HG03064 (cell line): ENCODE measurements around the gene FOXN3.
A peak's percentile ranks its signal among the peaks of the same experiment; 100 is the strongest.

Experiments
- ATAC-seq: cut with Tn5 transposase; IDR thresholded peaks from one replicate; pipeline ENCODE4 v1.9.1; 2021; ENCODE audit warnings: low read depth; ENCODE audit not compliant: unreplicated experiment

FOXN3 gene

DNA sequence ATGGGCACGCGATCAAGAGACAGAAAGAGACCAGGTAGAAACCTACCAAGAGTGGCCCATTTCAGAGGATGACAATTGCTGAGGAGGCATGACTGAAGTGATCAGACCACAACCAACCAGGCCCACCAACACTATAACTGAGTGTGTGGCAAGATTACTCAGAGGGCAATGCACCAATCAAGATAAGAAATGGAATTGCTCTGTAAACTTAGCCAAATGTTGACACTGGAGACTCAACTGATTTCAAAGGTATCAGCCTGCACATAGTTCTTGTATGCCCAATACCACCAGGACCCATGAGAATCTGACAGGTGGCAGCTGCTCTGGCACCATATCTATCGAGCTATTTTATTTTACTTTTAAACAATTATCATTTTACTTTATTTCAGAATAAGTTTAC, 128.9 kb downstream of the FOXN3 start:
- no peak for ATAC-seq

DNA sequence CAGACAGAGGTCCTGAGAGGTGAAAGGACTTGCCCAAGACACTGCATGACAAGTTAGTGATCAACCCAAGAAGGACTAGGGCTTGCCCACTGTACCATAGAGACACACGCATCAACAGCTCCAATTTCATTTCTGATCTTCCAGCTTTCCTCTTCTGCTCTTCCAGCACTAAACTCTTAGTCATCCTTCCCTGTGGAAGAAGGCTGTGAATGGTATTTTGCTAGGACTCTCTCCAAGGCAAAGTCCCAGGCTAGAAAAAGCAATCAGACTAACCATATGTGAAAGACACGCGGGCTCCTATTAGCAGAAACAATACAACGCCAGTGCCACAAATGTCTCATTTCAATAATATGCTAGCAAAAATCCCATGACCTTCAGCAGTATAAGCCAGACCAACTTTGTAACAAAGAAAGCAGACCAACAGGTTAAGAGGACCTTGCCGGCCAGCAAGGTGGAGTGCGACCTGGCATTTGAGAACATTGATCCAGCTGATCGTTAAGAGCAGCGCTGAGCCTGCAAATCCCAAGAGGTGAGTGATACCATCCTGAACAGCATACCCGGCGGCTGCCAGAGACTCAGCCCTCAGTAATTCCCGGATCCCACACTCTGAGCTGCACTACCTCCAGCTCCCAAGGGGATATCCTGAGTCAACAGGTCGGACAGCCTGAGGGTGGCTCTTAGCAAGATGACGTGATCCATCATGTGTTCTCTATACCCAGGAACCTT, 132.5 kb downstream of the FOXN3 start:
- ATAC-seq = no peak

DNA sequence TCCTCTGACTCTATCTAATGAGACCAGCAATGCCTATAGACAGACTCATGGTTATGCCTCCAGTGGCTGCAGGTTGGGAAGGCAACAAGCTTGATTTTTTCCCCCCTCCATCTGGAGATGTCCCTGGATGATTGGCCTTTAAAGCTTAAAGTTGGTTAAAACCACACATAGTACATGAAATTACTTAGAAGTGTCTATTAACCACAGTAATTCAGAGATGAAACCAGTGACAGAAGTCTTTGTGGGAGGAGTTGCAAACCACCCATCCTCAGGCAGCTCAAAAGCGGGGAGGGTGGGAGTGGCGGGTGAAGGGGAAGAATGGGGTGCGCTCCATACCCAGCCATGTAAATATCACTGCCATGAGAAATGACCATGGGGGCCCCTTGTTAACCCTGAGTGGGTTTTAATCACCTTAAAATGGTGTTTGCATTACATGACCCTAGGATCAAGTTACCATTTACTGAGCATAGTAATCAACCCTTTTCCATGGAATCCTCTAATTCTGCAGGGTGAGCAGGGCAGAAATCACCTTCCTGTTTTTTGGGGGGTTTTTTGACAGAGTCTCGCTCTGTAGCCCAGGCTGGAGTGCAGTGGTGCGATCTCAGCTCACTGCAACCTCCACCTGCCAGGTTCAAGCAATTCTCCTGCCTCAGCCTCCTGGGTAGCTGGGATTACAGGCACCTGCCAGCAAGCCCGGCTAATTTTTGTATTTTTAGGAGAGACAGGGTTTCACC, 133.5 kb downstream of the FOXN3 start:
- peak; percentile 82 for ATAC-seq

DNA sequence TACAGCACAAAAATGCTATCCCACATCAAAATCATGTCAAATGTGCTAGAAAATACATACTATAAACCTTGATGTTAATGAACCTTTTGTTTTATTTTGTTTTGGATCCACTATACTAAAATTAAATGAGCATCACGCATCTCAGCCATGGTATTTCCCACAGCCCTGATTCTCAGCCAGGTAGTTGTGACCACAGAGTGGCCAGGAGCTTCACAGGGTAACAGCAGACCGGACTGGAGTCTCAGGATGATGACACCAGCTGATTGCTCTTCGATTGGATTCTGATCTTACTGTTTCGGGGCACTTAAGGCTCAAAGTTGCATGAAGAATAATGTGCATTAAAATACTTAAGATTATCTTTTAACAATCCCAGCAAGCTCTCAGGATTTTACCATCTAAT, 134.8 kb downstream of the FOXN3 start:
- no peak for ATAC-seq

DNA sequence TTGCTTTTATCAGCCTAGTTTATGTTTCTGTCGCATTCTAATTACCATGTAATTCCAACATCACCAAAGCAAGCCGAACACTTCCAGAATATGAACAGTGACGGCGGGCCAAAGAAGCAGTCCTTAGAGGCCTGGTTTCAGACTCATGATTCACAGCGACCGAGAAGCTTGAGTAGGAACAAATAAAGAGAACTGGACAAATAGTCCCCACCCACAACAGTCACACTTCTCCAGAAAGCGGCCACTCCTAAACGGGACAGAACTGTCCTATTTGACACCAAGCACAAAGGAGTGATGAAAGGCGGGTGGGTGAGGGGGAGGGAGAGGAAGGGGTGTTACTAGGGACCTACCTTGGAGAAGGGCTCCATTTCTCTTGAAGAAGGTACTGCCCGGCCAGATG, 136.4 kb downstream of the FOXN3 start:
- ATAC-seq = no peak

DNA sequence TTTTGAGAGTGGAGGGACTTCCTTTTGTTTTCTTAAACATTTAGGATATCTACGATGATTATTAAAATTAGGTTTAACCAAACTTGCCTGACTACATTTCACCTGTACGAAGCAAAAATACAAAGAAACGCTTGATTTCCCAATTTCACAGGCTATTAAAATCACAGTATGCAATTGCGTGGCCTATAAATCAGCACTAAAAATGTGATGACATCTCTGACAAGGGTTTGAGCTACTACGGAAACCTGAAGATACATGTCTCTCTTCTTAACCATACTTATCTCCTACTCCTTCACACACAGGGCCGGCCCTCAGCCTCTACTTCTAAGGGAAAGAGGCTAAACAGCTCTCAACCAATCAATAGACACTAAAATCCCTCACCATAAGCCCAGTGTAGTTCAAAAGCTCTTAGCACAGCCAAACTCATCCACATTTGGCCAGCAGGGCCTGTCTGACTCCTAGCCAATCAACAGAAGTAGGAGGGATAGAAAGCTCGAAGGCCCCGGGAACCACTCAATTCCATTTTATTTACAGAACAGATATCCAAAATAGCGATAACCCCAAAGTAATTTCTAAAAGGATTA, 137.3 kb downstream of the FOXN3 start:
- no peak for ATAC-seq

DNA sequence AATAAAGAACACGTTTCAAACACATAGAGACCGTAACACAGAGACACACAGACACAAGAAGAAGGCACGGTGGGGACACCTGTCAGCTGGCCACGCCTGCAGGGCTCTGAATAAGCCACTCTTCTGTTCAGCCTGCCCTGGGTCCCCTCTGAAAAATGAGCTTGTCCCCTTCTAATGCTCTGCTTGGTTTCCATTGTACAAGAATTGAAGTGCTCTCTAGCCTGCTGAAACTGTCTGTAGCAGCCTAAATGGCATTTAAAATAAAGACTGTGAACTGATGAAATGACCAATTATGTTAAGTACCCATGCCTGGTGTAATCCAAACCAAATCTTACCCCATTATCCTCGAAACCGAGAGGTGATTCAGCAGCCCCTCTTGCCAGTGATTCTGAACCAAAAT, 139.8 kb downstream of the FOXN3 start:
- no peak for ATAC-seq

DNA sequence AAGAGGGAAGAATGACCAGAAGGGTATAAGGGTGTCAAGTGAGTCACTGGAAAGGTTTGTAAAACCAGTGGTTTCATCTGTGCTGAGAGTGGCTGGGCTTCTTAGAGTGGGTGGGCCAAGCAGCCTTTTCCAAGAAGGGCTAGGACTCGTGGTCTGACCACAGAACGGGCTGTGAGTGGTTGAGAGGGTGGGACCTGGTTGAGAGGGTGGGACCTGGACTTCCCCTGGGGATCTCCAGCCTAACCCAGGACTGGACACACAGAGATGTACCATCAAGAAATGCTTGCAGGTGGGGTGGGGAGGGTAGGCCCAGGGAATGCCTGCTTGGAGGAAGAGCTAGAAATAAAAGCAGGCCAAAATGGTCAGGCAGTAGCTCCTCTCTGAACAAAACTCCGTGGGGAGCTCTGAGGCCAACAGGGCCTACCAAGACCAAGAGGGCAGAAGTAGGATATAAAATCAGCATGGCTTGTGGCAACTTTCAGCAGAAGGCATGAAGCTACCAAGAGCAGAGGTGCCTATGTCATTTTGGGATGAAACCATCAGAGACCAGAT, 140.5 kb downstream of the FOXN3 start:
- peak; percentile 78 for ATAC-seq

DNA sequence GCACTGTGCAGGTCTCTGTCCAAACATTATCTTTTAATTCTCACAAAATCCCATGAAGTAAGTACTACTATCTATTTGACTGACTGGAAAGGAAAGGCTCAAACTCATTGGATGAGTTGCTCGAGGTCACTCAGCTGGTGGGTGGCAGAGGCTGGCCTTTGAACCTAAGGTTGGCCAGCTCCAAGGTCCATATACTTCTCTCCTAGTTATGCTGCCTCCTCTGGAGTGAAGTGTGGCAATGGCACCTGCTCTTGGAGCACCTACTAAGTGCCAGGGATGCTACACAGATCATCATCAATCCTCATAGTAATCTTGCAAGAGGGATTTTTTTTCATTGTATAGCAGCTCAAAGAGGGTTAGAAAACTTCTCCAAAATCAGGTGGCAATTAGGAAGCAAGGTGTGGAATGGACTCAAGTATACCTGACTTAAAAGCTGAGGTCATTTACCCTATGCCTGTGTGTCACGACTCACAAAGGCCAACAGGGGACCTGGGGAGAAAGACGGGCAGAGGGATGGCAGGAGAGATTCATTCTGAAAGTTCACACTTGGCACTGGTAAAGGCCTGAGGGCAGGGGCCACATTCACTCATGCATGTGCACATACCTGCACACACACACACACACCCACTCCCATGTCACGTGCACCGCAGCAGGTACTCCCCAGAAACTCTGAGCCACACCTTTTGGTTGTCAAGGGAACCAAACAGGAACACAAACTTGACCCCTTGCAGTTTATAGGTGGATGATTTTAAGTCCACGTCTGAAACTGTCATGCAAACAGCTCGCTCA, 146.4 kb downstream of the FOXN3 start:
- ATAC-seq = no peak

DNA sequence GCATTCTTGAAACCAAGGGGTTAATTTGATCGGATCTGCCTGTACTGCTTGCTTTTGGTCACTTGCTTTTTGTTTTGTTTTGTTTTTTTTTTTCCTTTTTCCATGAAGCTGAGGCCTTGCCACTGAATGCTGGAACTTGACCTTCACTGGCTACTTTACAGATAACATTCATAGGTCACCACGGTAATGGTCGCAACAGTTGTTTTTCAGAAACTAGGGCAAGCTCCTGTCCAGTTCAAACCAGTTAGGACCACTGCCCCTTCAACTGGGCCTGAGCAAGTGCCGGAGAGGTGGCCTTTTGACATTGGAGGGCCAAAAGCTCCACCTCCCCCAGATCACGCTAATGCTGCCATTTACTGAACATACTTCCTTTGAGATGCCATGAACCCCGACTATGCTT, 147.6 kb downstream of the FOXN3 start:
- no peak for ATAC-seq

DNA sequence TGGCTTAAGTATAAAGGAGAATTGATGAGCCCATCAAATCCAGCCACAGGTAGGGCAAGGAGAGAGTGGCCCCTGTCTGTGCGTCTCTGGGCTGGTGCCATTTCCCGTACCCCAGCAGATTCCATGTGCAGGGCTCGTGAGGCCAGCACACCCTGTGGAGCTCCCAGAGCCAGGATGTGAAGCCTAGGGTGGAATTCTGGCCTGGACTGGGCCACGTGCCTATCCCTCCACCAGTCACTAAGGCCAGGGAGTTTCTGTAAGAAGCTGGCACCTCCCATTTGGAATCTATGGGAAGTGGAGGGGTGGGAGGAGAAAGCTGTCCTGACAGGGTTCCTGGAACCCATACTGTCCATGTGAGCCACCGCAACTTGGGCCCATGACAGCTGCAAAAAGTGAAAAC, 148.5 kb downstream of the FOXN3 start:
- no peak for ATAC-seq

DNA sequence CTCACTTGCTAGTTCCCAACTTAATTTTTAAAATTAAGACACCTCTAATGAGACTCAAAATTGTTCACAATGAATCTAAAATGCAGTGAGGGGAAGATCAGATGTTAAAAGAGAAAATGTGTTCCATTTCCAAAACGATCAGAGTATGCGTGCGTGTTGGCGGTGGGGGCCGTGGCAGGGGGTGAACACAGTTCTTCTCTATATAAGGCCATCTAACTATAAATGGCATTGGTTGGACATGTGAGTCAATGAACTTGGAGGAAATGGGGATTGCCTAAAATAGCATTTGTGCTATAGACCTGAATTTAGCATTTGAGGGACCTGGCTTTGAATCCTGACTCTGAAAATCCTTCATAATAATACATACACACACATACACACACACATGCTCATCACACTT, 149.4 kb downstream of the FOXN3 start:
- no peak for ATAC-seq

DNA sequence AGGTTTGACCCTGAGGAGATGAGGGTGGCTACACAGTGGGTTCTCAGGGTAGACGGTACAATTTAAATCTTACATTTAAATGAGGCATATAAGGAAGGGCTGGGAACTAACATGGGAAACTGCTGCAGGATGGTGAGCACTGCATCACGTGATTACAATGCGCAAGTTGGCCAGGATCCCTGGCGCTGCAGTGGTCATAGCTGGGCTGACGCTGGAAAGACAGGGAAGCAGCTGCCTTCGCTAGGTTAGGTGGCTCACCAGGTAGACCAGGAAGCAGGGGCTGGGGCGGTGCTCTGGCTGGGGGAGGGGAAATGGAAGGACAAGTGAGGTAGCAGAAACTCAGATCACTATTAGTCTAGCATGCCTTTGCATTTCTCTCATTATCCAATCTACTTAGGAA, 149.9 kb downstream of the FOXN3 start:
- no peak for ATAC-seq

DNA sequence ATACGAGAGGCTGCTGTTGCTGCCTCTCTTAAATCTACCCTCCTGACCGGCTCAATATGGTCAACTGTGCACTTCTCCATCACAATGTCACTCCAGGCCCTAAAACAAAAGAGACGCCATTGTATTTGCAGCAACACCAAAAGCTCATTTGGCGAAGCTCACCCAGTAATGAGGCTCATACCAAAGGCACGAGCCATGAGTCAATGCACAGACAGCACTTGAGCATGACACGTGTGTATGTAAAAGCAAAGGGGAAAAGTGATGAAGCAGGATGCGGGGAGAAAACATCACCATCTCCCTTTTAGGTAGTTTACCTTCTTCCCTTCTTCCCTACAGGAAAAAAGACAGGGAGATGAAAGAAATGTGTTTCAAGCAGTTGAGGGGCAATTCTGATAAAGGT, 150.3 kb downstream of the FOXN3 start:
- no peak for ATAC-seq

DNA sequence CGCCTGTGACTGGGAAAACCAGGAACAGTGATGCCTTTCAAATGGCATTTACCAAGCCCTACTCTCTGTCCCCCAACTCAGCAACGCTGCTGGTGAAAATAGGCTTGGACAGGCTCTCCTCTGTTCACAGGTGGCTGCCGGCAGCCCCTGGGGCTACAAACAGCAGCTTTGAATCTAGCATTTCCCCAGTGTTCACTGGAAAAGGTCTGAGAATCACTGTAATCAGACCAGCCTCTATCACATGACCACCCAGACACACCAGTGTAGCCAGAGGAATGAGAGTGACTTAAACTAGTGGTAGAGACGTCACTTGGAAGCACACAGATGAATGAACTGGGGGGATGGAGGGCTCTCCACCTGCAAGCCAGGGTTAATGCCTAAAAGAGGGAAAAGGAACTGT, 151.8 kb downstream of the FOXN3 start:
- no peak for ATAC-seq

DNA sequence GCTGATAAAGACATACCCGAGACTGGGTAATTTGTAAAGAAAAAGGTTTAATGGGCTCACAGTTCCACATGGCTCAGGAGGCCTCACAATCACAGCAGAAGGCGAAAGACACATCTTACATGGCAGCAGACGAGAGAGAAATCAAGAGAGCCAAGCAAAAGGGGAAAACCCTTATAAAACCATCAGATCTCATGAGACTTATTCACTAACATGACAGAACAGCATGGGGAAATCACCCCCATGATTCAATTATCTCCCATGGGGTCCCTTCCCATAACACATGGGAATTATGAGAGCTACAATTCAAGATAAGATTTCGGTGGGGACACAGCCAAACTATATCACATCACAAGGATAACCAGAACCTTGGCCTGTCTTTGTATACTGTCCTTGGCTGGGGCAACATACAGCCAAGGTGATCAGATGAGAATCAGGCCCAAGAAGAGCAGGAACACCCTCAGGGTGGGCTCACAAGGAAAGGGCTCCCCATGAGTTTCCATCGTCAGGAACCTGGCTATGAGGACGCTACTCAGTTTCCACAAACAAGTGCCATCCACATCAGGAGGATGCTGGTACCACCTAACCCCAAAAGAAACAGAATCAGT, 152.7 kb downstream of the FOXN3 start:
- no peak for ATAC-seq

DNA sequence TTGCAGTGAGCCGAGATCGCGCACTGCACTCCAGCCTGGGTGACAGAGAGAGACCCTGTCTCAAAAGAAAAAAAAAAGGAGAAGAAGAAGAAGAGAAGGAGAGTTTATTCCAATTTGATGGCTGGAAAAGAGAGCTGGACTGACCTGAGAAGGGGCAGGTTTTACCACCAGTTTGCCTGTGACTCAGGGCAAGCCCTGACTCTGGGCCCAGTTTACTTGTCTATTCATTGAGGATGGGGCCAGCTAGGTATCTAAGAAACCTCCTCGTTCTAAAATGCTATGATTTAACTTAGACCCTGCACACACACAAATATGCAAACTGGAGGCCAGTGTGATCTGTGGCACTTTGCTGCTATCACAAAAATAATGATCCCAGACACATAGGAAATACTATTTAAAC, 155.0 kb downstream of the FOXN3 start:
- no peak for ATAC-seq

DNA sequence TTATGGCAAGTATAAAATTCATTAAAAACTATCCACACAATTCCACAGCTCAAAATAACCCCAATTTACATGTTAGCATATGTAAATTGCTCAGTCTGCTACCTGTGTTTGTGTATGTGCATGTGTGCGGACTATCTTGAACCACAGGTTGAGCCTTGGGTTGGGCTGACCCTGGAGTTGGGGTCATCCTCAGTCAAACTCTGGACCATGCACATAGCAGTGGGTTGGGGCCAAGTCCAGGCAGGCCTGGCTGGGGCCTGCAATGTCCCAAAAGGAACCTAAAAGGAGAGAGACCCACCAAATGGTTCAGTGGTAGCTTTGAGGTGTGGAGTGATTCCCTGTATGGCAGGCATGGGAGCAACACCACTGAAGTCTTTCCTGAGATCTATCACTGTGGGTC, 156.1 kb downstream of the FOXN3 start:
- ATAC-seq = no peak

DNA sequence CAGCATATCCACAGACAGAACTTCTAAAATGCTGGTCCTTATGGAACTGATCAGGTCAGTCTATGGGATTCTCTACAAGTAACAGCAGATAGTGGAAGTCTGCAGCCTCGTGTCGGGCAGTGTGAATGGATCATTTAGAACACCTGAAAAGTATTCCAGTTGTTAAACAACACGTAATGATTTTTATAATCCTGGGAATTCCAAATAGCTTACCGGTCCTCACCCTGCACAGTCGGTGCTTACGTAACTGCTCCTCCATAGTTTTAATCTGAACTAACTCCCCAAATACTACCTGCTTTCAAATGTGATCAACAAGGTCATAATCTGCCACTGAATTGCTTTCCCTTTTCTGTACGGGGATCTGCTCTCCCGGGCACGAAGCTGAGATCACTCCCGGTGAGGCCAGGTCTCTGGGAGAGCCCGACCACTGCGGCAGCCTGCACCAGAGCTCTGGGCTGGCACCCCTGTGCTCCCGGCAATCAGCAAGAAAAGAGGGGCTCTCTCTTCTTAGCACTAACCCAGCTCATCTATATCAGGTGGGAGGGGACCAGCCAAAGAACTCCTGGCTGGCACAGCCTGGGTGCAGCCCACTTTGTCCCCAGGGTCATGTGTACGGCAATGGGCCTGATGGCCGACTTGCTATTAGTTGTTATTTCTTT, 157.0 kb downstream of the FOXN3 start:
- ATAC-seq = no peak

DNA sequence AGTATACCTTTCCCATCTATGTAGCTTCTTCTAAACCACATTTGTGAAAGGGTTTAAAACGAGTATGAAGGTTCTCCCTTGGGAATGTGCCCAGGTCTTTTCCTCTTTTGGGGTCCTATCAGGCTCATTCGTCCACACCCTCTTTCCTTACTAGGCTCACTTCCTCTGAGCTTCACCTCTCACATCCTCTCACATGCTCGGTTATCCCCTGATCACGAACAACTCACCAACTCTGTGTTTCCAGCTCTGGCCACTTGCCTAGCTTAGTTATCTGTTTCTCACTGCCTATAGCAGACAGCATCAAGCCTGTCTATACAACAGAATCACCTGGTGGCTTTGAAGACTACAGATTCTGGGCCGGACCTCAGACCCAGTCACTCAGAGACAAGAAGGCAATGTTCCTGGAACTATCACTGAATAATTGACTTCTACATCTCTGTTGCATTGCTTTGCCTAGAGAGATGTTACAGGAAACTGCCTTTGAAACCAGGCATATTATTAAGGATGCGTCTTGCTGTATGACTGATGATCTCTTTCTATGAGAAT, 158.2 kb downstream of the FOXN3 start:
- ATAC-seq = no peak
